H1 (cell line): ENCODE data around the gene KCNQ2. TPM values are rescaled to one million over a fixed set of nuclear protein-coding genes. Genes with fewer than 3 reads are reported as not detected.
A peak's percentile ranks its signal among the peaks of the same experiment; 100 is the strongest.

Source experiments
- CTCF ChIA-PET: fragments of 300-600 bp; sonication (Branson Sonifier 250); formaldehyde crosslinking; loops from one replicate; lab custom pipeline; 2021; ENCODE audit not compliant: partially characterized antibody; lab: Charles Lee
- POLR2A ChIA-PET: fragments of 300-600 bp; sonication (Branson Sonifier 250); formaldehyde crosslinking; loops from one replicate; lab custom pipeline; 2021; ENCODE audit warnings: inconsistent platforms; ENCODE audit not compliant: partially characterized antibody; lab: Charles Lee
- DNase-seq, 2 experiments: peaks; one replicate each; pipeline versions ENCODE4 v3.0.0 to v3.0.0-alpha.2; 2010 to 2022; ENCODE audit warnings: low spot score in 2 of 2, low read depth in 1 of 2, mixed read lengths in 1 of 2
- FAIRE-seq: peaks from 2 replicates; lab custom pipeline; 2011; peaks lifted over from hg19 to GRCh38; lab: Jason Lieb, UNC
- H2AFZ ChIP-seq: 2 replicates; pipeline ENCODE4 v1.8.1; 2012; ENCODE audit warnings: low read length, inconsistent platforms
- H2AK5ac ChIP-seq: 2 replicates; pipeline ENCODE4 v1.6.1; 2013; ENCODE audit warnings: low read depth, low read length
- H2BK120ac ChIP-seq: replicated peaks from 2 replicates; pipeline ENCODE3; 2013; ENCODE audit warnings: low read depth, low read length, inconsistent platforms
- H2BK12ac ChIP-seq: 2 replicates; pipeline ENCODE4 v1.6.1; 2013; ENCODE audit warnings: low read depth, low read length
- H2BK15ac ChIP-seq: 2 replicates; pipeline ENCODE4 v1.6.1; 2013; ENCODE audit warnings: low read length
- H2BK20ac ChIP-seq: 2 replicates; pipeline ENCODE4 v1.6.1; 2013; ENCODE audit warnings: low read length
- H2BK5ac ChIP-seq: 2 replicates; pipeline ENCODE4 v1.6.1; 2013; ENCODE audit warnings: low read depth, low read length
- H3K14ac ChIP-seq: 2 replicates; pipeline ENCODE4 v1.6.1; 2013; ENCODE audit warnings: inconsistent platforms; ENCODE audit not compliant: insufficient read length
- H3K18ac ChIP-seq: 2 replicates; pipeline ENCODE4 v1.6.1; 2013; ENCODE audit warnings: low read length; ENCODE audit errors: extremely low read depth
- H3K23ac ChIP-seq: 2 replicates; pipeline ENCODE4 v1.6.1; 2013; ENCODE audit warnings: inconsistent platforms; ENCODE audit not compliant: insufficient read length
- H3K23me2 ChIP-seq: 2 replicates; pipeline ENCODE4 v1.6.1; 2013; ENCODE audit warnings: low read depth, low read length
- H3K27ac ChIP-seq: 2 replicates; pipeline ENCODE4 v1.6.1; 2011; ENCODE audit warnings: low read depth, low read length, inconsistent platforms
- H3K27me3 ChIP-seq, 4 experiments: replicated peaks in 1 of 4; 1 replicate in 1 of 4; 2 replicates in 3 of 4; pipeline versions ENCODE4 v1.6.1 to v1.8.1; 2011 to 2013; ENCODE audit warnings: low read length in 3 of 4, mild to moderate bottlenecking in 3 of 4, inconsistent platforms in 2 of 4, mixed read lengths in 2 of 4, moderate library complexity in 1 of 4; ENCODE audit not compliant: control insufficient read depth in 3 of 4, insufficient read depth in 3 of 4; ENCODE audit errors: extremely low read depth in 1 of 4
- H3K36me3 ChIP-seq, 4 experiments: 2 replicates each; pipeline versions ENCODE4 v1.6.1 to v1.8.1; 2011 to 2013; ENCODE audit warnings: mild to moderate bottlenecking in 4 of 4, low read length in 3 of 4, moderate library complexity in 2 of 4, control low read depth in 1 of 4, inconsistent platforms in 1 of 4; ENCODE audit not compliant: insufficient read depth in 4 of 4, control insufficient read depth in 2 of 4
- H3K4ac ChIP-seq: replicated peaks from 2 replicates; pipeline ENCODE3; 2013; ENCODE audit warnings: low read length, low read depth, mixed read lengths, inconsistent platforms; ENCODE audit not compliant: insufficient read length
- H3K4me1 ChIP-seq, 4 experiments: replicated peaks in 1 of 4; 1 replicate in 1 of 4; 2 replicates in 3 of 4; pipeline versions ENCODE4 v1.6.1 to v1.8.1; 2011 to 2013; ENCODE audit warnings: low read length in 3 of 4, inconsistent platforms in 2 of 4, mixed read lengths in 1 of 4; ENCODE audit not compliant: insufficient read depth in 4 of 4, control insufficient read depth in 3 of 4
- H3K4me2 ChIP-seq, 2 experiments: 2 replicates each; pipeline versions ENCODE4 v1.6.1 to v1.8.1; 2011 to 2013; ENCODE audit warnings: low read depth in 2 of 2, low read length in 2 of 2, control low read depth in 1 of 2, inconsistent platforms in 1 of 2, mild to moderate bottlenecking in 1 of 2; ENCODE audit not compliant: insufficient read depth in 1 of 2
- H3K4me3 ChIP-seq, 4 experiments: fragments of 200-600, 300-600 bp in 1 of 4; sonication (generic), shearing (Covaris generic), sonication (Bioruptor Twin) in 1 of 4; 2 replicates each; pipeline versions ENCODE4 v1.5.1 to v1.8.1; 2011 to 2016; ENCODE audit warnings: low read length in 4 of 4, low read depth in 3 of 4, control low read depth in 2 of 4, inconsistent platforms in 2 of 4, mild to moderate bottlenecking in 2 of 4, mixed read lengths in 1 of 4, moderate library complexity in 1 of 4; ENCODE audit not compliant: insufficient read depth in 2 of 4; ENCODE audit errors: extremely low read depth in 1 of 4
- H3K56ac ChIP-seq: replicated peaks from 2 replicates; pipeline ENCODE3; 2013; ENCODE audit warnings: low read depth, mild to moderate bottlenecking, mixed read lengths, low read length, inconsistent platforms; ENCODE audit not compliant: insufficient read length
- H3K79me1 ChIP-seq: 2 replicates; pipeline ENCODE4 v1.6.1; 2013; ENCODE audit warnings: low read depth, low read length, control low read depth
- H3K79me2 ChIP-seq, 2 experiments: 2 replicates each; pipeline versions ENCODE4 v1.6.1 to v1.8.1; 2012 to 2013; ENCODE audit warnings: low read length in 2 of 2, mild to moderate bottlenecking in 2 of 2, inconsistent platforms in 1 of 2; ENCODE audit not compliant: insufficient read depth in 2 of 2, control insufficient read depth in 1 of 2
- H3K9ac ChIP-seq, 4 experiments: replicated peaks in 1 of 4; 1 replicate in 1 of 4; 2 replicates in 3 of 4; pipeline versions ENCODE4 v1.6.1 to v1.8.1; 2011 to 2013; ENCODE audit warnings: low read depth in 3 of 4, low read length in 3 of 4, control low read depth in 2 of 4, mild to moderate bottlenecking in 2 of 4, moderate library complexity in 2 of 4, inconsistent platforms in 1 of 4; ENCODE audit errors: extremely low read depth in 1 of 4
- H3K9me3 ChIP-seq, 2 experiments: 2 replicates each; pipeline versions ENCODE4 v1.6.1 to v1.8.1; 2012 to 2013; ENCODE audit warnings: mild to moderate bottlenecking in 2 of 2, moderate library complexity in 2 of 2, control low read depth in 1 of 2, inconsistent platforms in 1 of 2, low read depth in 1 of 2, low read length in 1 of 2, mixed read lengths in 1 of 2; ENCODE audit not compliant: insufficient read depth in 2 of 2
- H4K20me1 ChIP-seq, 2 experiments: replicated peaks in 1 of 2; 2 replicates each; pipeline versions ENCODE3 to v1.8.1; 2011 to 2013; ENCODE audit warnings: inconsistent platforms in 2 of 2, low read length in 2 of 2, mild to moderate bottlenecking in 1 of 2; ENCODE audit not compliant: insufficient read depth in 2 of 2, control insufficient read depth in 1 of 2
- H4K5ac ChIP-seq: 2 replicates; pipeline ENCODE4 v1.6.1; 2013; ENCODE audit warnings: low read length, low read depth, mixed read lengths, inconsistent platforms; ENCODE audit not compliant: insufficient read length
- H4K8ac ChIP-seq: 2 replicates; pipeline ENCODE4 v1.8.0; 2013; ENCODE audit warnings: mild to moderate bottlenecking, moderate library complexity, low read length, inconsistent platforms; ENCODE audit not compliant: insufficient read depth; ENCODE audit errors: extremely low read depth
- H4K91ac ChIP-seq: replicated peaks from 2 replicates; pipeline ENCODE3; 2013; ENCODE audit warnings: low read length, mixed read lengths, inconsistent platforms; ENCODE audit not compliant: insufficient read length
- ATF3 ChIP-seq: IDR thresholded peaks from 2 replicates; pipeline ENCODE4 v1.6.1; 2011; ENCODE audit warnings: low read depth, mild to moderate bottlenecking, low read length; ENCODE audit not compliant: insufficient read depth
- BCL11A ChIP-seq, 2 experiments: IDR thresholded peaks; one replicate each; pipeline ENCODE4 v1.6.1; 2011; ENCODE audit warnings: low read depth in 2 of 2, low read length in 2 of 2, mild to moderate bottlenecking in 2 of 2
- BRCA1 ChIP-seq: IDR thresholded peaks from 2 replicates; pipeline ENCODE4 v1.6.1; 2012; ENCODE audit warnings: low read depth, low read length, improper control_type of control experiment
- CEBPB ChIP-seq: IDR thresholded peaks from 2 replicates; pipeline ENCODE4 v1.6.1; 2012; ENCODE audit warnings: low read depth, low read length
- EGR1 ChIP-seq: IDR thresholded peaks from 2 replicates; pipeline ENCODE4 v1.6.1; 2011; ENCODE audit warnings: low read depth, low read length, borderline replicate concordance
- EZH2 ChIP-seq: fragments of 200-600 bp; sonication (generic); IDR thresholded peaks from 2 replicates; pipeline ENCODE4 v1.7.1; 2012; ENCODE audit warnings: low read depth, mild to moderate bottlenecking, moderate library complexity, low read length, inconsistent platforms; ENCODE audit not compliant: severe bottlenecking
- FOSL1 ChIP-seq: IDR thresholded peaks from 2 replicates; pipeline ENCODE4 v1.6.1; 2011; ENCODE audit warnings: mild to moderate bottlenecking, low read depth, low read length, moderate library complexity; ENCODE audit not compliant: insufficient read depth
- NANOG ChIP-seq: IDR thresholded peaks from 2 replicates; pipeline ENCODE4 v1.6.1; 2011; ENCODE audit warnings: low read length, low read depth, mild to moderate bottlenecking, inconsistent platforms; ENCODE audit not compliant: insufficient read depth, poor library complexity, severe bottlenecking
- NRF1 ChIP-seq: IDR thresholded peaks from 2 replicates; pipeline ENCODE4 v1.6.1; 2011; ENCODE audit warnings: mild to moderate bottlenecking, low read depth, low read length, improper control_type of control experiment
- SP2 ChIP-seq: IDR thresholded peaks from 2 replicates; pipeline ENCODE4 v1.6.1; 2012; ENCODE audit warnings: mild to moderate bottlenecking, low read length, inconsistent platforms
- TCF12 ChIP-seq: IDR thresholded peaks from 2 replicates; pipeline ENCODE4 v1.6.1; 2011; ENCODE audit warnings: low read depth, mild to moderate bottlenecking, low read length
- TEAD4 ChIP-seq: IDR thresholded peaks from 2 replicates; pipeline ENCODE4 v1.6.1; 2012; ENCODE audit warnings: low read depth, low read length, inconsistent platforms, mixed read lengths
- WGBS, 2 experiments: shearing (Covaris generic) in 1 of 2; methylation state at CpG; one replicate each; pipeline versions ENCODE4 v1.1.6 to v1.1.7; 2013 to 2015; ENCODE audit warnings: low lambda C conversion rate in 2 of 2, mixed read lengths in 2 of 2, inconsistent platforms in 1 of 2, low coverage in 1 of 2, missing lambda C conversion rate in 1 of 2; ENCODE audit not compliant: insufficient replicate concordance in 2 of 2, insufficient coverage in 1 of 2, insufficient read length in 1 of 2; ENCODE audit errors: extremely low coverage in 1 of 2, missing lambda C conversion rate in 1 of 2; 5-methylcytosine and 5-hydroxymethylcytosine counted together
- polyA plus RNA-seq, 7 experiments: library from polyadenylated mRNA; depleted of rRNA in 3 of 7; stranded (reverse) in 5 of 7; unstranded in 2 of 7; fragments of >200 nt in 5 of 7; fragments of 200-250 nt in 2 of 7; gene quantifications; 1 replicate in 5 of 7; 2 replicates in 1 of 7; 4 replicates in 1 of 7; pipeline versions ENCODE4 v1.2.1 to v1.2.3, GENCODE V29; 2011 to 2013; ENCODE audit warnings: missing spikeins in 2 of 7, mixed read lengths in 2 of 7
- total RNA-seq: library from RNA; stranded (reverse); fragmentation: NEBNext Ultra II Directional; extraction: Animal tissue kit (Norgen Biotek cat#: 25700); gene quantifications from 2 replicates; pipeline ENCODE4 v1.2.1, GENCODE V29; 2021

The KCNQ2 gene
- total and polyA plus RNA-seq, 2 of the 8 experiments (the other 6 are each of a cell fraction or from before 2014, with no cell fraction given) = 82.6 to 243 TPM

DNA sequence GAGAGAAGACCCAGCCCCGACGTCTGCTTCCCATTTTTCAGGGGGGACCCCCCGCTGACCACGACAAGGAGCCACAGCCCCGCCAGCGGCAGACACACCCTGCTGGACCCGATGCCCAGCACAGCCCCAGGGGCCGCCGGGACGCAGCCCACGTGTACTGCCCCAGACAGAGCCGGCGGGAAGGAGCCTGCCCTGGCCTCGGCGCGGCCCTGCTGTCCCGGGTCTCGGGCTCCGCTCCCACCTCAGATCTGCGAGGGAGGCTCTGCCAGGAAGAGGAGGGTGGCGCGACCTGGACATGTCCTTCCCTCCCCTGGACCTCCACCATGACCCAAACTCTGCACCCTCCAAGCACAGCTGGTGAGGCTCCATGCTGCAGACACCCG, 54.7 kb downstream of the KCNQ2 start:
- WGBS, 2 experiments = 86% methylated on average over 2 of the region's 23 CpGs; no CpG with 5 or more reads in 1 of the 2 experiments
- H3K4me2 ChIP-seq = no peak overlapping the region
- no peak for TF ChIP-seq BRCA1
- TF ChIP-seq NANOG = no peak
- TF ChIP-seq CEBPB = no peak
- no peak for TF ChIP-seq FOSL1
- no peak for TF ChIP-seq SP2
- TF ChIP-seq TEAD4 = no peak
- no peak for TF ChIP-seq TCF12
- TF ChIP-seq EZH2 = no peak
- TF ChIP-seq NRF1 = no peak
- no peak for TF ChIP-seq BCL11A (IDR thresholded peaks at IDR 0.05; ENCODE audit: low read depth in 2 of 2, low read length in 2 of 2)
- no peak for TF ChIP-seq ATF3
- TF ChIP-seq EGR1 = no peak

More for the DNA sequence above, 54.7 kb downstream of the KCNQ2 start:
- Histone ChIP-seq H2BK20ac (peak overlapping the region; percentile 72; the same call in 1 of the 2 replicates), H3K4ac (peak overlapping the region; percentile 65), H3K18ac (no peak overlapping the region), H3K27ac (no peak overlapping the region), H2BK120ac (no peak overlapping the region), H2AK5ac (peak overlapping the region; percentile 82; the same call in 1 of the 2 replicates), H3K79me1 (no peaks in the 10 kb centered on the region), H2AFZ (no peak overlapping the region), H3K9ac (no peak overlapping the region), H3K23ac (no peak overlapping the region), H3K9me3 (no peaks in the 10 kb centered on the region), H2BK5ac (peak overlapping the region; percentile 75; the same call in 1 of the 2 replicates), H2BK12ac (0 out of 2 replicates have a peak overlapping the region, but pooled peaks have one; percentile 27), H3K4me3 (no peak overlapping the region), H4K91ac (no peak overlapping the region), H4K20me1 (no peaks in the 10 kb centered on the region), H3K79me2 (no peaks in the 10 kb centered on the region), H2BK15ac (peak overlapping the region; percentile 29; the same call in 1 of the 2 replicates), H3K14ac (no peak overlapping the region), H3K27me3 (no peaks in the 10 kb centered on the region; a peak in 1 of 7 replicates), H4K5ac (no peak overlapping the region), H3K56ac (no peak overlapping the region), H3K36me3 (no peaks in the 10 kb centered on the region), H4K8ac (0 out of 2 replicates have a peak overlapping the region, but pooled peaks have one; percentile 81), H3K23me2 (no peaks in the 10 kb centered on the region), H3K4me1 (peaks cover 0 to 11% (median 1%) of the 10 kb centered on the region in 4 experiments; a peak in 5 of 7 replicates)
- ChIA-PET CTCF (no interaction called here), POLR2A (interaction anchor here (1.1 kb wide), 1 partner anchor 11 kb away, joined by 3 read pairs; no protein-coding TSS in a partner anchor)
- FAIRE-seq = no peak
- no peak for DNase-seq
